ENCODE data around the gene SSU72. TPM values are rescaled to one million over a fixed set of nuclear protein-coding genes. Genes with fewer than 3 reads are reported as not detected.
"Not testable (repeated sequence)": the region's sequence is repeated elsewhere in the genome, so short reads cannot be mapped to it uniquely, and the experiment has no call there.

Gene SSU72
- polyA plus RNA-seq, 1 donor (not counting 4 experiments of a cell fraction or from before 2014, with no cell fraction given), result 79.7 TPM

GRCh38 chr1:1527092-1527816, 47.4 kb downstream of the SSU72 start:
- no peaks in the 10 kb centered on the region for H3K79me2 ChIP-seq (ENCODE audit: control insufficient read depth, insufficient read depth, low read length)
- dilution Hi-C loops (cut with MboI; ENCODE audit: extremely low pct_ligation_motif_present, low sequenced_read_pairs), result no loop called here
- no peak overlapping the region for H3K27ac ChIP-seq (ENCODE audit: control insufficient read depth, insufficient read depth, low read length)
- no peak for DNase-seq (ENCODE audit: low read depth, low spot score)
- no peaks in the 10 kb centered on the region for H3K9me3 ChIP-seq (ENCODE audit: control insufficient read depth, low read depth, low read length)
- H3K9me1 ChIP-seq (ENCODE audit: control insufficient read depth, extremely low read depth, insufficient read depth, low read length), result no peaks in the 10 kb centered on the region
- no peak overlapping the region for H3K9ac ChIP-seq (ENCODE audit: control insufficient read depth, extremely low read depth, insufficient read depth, low read length)
- TF ChIP-seq EZH2 (IDR thresholded peaks at IDR 0.05; ENCODE audit: low read length), result no peak
- H2AFZ ChIP-seq (ENCODE audit: control insufficient read depth, low read length), result no peak overlapping the region
- H3K36me3 ChIP-seq (ENCODE audit: control insufficient read depth in 2 of 2, extremely low read depth in 1 of 2, insufficient read depth in 2 of 2, low read length in 2 of 2), result peaks cover 13% of the 10 kb centered on the region in 2 experiments
- H3K4me3 ChIP-seq (ENCODE audit: control insufficient read depth in 2 of 3, extremely low read depth in 1 of 3, insufficient read depth in 2 of 3, low read depth in 1 of 3, low read length in 3 of 3), result no peak overlapping the region
- FAIRE-seq, result no peak
- no peak overlapping the region for H3K4me2 ChIP-seq (ENCODE audit: control insufficient read depth, extremely low read depth, insufficient read depth, low read depth, low read length)
- H4K20me1 ChIP-seq (ENCODE audit: control insufficient read depth, extremely low read depth, insufficient read depth, low read length), result no peaks in the 10 kb centered on the region
- H3K27me3 ChIP-seq (ENCODE audit: control insufficient read depth, extremely low read depth, insufficient read depth, low read length), result no peaks in the 10 kb centered on the region
- H3K4me1 ChIP-seq (ENCODE audit: control insufficient read depth, extremely low read depth, insufficient read depth, low read length), result no peaks in the 10 kb centered on the region

- dilution Hi-C loops (cut with MboI; ENCODE audit: extremely low pct_ligation_motif_present, low sequenced_read_pairs); H3K27ac ChIP-seq (ENCODE audit: control insufficient read depth, insufficient read depth, low read length); H3K4me2 ChIP-seq (ENCODE audit: control insufficient read depth, extremely low read depth, insufficient read depth, low read depth, low read length); FAIRE-seq; H3K4me3 ChIP-seq (ENCODE audit: control insufficient read depth in 2 of 3, extremely low read depth in 1 of 3, insufficient read depth in 2 of 3, low read depth in 1 of 3, low read length in 3 of 3); H3K79me2 ChIP-seq (ENCODE audit: control insufficient read depth, insufficient read depth, low read length); H3K9me1 ChIP-seq (ENCODE audit: control insufficient read depth, extremely low read depth, insufficient read depth, low read length); DNase-seq (ENCODE audit: low read depth, low spot score); H4K20me1 ChIP-seq (ENCODE audit: control insufficient read depth, extremely low read depth, insufficient read depth, low read length); H3K27me3 ChIP-seq (ENCODE audit: control insufficient read depth, extremely low read depth, insufficient read depth, low read length); H3K9ac ChIP-seq (ENCODE audit: control insufficient read depth, extremely low read depth, insufficient read depth, low read length); H3K9me3 ChIP-seq (ENCODE audit: control insufficient read depth, low read depth, low read length); H3K4me1 ChIP-seq (ENCODE audit: control insufficient read depth, extremely low read depth, insufficient read depth, low read length); H2AFZ ChIP-seq (ENCODE audit: control insufficient read depth, low read length): not testable (repeated sequence)
- peaks cover 13% of the 10 kb centered on the region in 2 experiments for H3K36me3 ChIP-seq (ENCODE audit: control insufficient read depth in 2 of 2, extremely low read depth in 1 of 2, insufficient read depth in 2 of 2, low read length in 2 of 2)
Observed at GRCh38 chr1:1526476-1526875, 48.2 kb downstream of the SSU72 start.

- H3K9ac ChIP-seq (ENCODE audit: control insufficient read depth, extremely low read depth, insufficient read depth, low read length); H3K4me1 ChIP-seq (ENCODE audit: control insufficient read depth, extremely low read depth, insufficient read depth, low read length); H3K79me2 ChIP-seq (ENCODE audit: control insufficient read depth, insufficient read depth, low read length); FAIRE-seq; H3K9me3 ChIP-seq (ENCODE audit: control insufficient read depth, low read depth, low read length); H3K4me2 ChIP-seq (ENCODE audit: control insufficient read depth, extremely low read depth, insufficient read depth, low read depth, low read length); H3K4me3 ChIP-seq (ENCODE audit: control insufficient read depth in 2 of 3, extremely low read depth in 1 of 3, insufficient read depth in 2 of 3, low read depth in 1 of 3, low read length in 3 of 3); H3K9me1 ChIP-seq (ENCODE audit: control insufficient read depth, extremely low read depth, insufficient read depth, low read length); H3K27me3 ChIP-seq (ENCODE audit: control insufficient read depth, extremely low read depth, insufficient read depth, low read length); dilution Hi-C loops (cut with MboI; ENCODE audit: extremely low pct_ligation_motif_present, low sequenced_read_pairs); H4K20me1 ChIP-seq (ENCODE audit: control insufficient read depth, extremely low read depth, insufficient read depth, low read length); DNase-seq (ENCODE audit: low read depth, low spot score); H2AFZ ChIP-seq (ENCODE audit: control insufficient read depth, low read length); H3K27ac ChIP-seq (ENCODE audit: control insufficient read depth, insufficient read depth, low read length): not testable (repeated sequence)
- H3K36me3 ChIP-seq (ENCODE audit: control insufficient read depth in 2 of 2, extremely low read depth in 1 of 2, insufficient read depth in 2 of 2, low read length in 2 of 2), result peaks cover 11 to 12% of the 10 kb centered on the region in 2 experiments
Observed at GRCh38 chr1:1524750-1525383, 49.8 kb downstream of the SSU72 start.

GRCh38 chr1:1523651-1524050, 51.0 kb downstream of the SSU72 start:
- FAIRE-seq; H3K4me3 ChIP-seq (ENCODE audit: control insufficient read depth in 2 of 3, extremely low read depth in 1 of 3, insufficient read depth in 2 of 3, low read depth in 1 of 3, low read length in 3 of 3); dilution Hi-C loops (cut with MboI; ENCODE audit: extremely low pct_ligation_motif_present, low sequenced_read_pairs); H3K9ac ChIP-seq (ENCODE audit: control insufficient read depth, extremely low read depth, insufficient read depth, low read length); H3K4me1 ChIP-seq (ENCODE audit: control insufficient read depth, extremely low read depth, insufficient read depth, low read length); H3K9me3 ChIP-seq (ENCODE audit: control insufficient read depth, low read depth, low read length); DNase-seq (ENCODE audit: low read depth, low spot score); H3K9me1 ChIP-seq (ENCODE audit: control insufficient read depth, extremely low read depth, insufficient read depth, low read length); H3K4me2 ChIP-seq (ENCODE audit: control insufficient read depth, extremely low read depth, insufficient read depth, low read depth, low read length); H3K36me3 ChIP-seq (ENCODE audit: control insufficient read depth in 2 of 2, extremely low read depth in 1 of 2, insufficient read depth in 2 of 2, low read length in 2 of 2); H3K27ac ChIP-seq (ENCODE audit: control insufficient read depth, insufficient read depth, low read length); H4K20me1 ChIP-seq (ENCODE audit: control insufficient read depth, extremely low read depth, insufficient read depth, low read length); H3K79me2 ChIP-seq (ENCODE audit: control insufficient read depth, insufficient read depth, low read length); H3K27me3 ChIP-seq (ENCODE audit: control insufficient read depth, extremely low read depth, insufficient read depth, low read length); H2AFZ ChIP-seq (ENCODE audit: control insufficient read depth, low read length): not testable (repeated sequence)

GRCh38 chr1:1523226-1523625, 51.4 kb downstream of the SSU72 start:
- H3K36me3 ChIP-seq (ENCODE audit: control insufficient read depth in 2 of 2, extremely low read depth in 1 of 2, insufficient read depth in 2 of 2, low read length in 2 of 2); H4K20me1 ChIP-seq (ENCODE audit: control insufficient read depth, extremely low read depth, insufficient read depth, low read length); FAIRE-seq; H3K27me3 ChIP-seq (ENCODE audit: control insufficient read depth, extremely low read depth, insufficient read depth, low read length); DNase-seq (ENCODE audit: low read depth, low spot score); H3K9ac ChIP-seq (ENCODE audit: control insufficient read depth, extremely low read depth, insufficient read depth, low read length); H3K9me3 ChIP-seq (ENCODE audit: control insufficient read depth, low read depth, low read length); H3K27ac ChIP-seq (ENCODE audit: control insufficient read depth, insufficient read depth, low read length); H3K4me3 ChIP-seq (ENCODE audit: control insufficient read depth in 2 of 3, extremely low read depth in 1 of 3, insufficient read depth in 2 of 3, low read depth in 1 of 3, low read length in 3 of 3); H3K4me2 ChIP-seq (ENCODE audit: control insufficient read depth, extremely low read depth, insufficient read depth, low read depth, low read length); H3K4me1 ChIP-seq (ENCODE audit: control insufficient read depth, extremely low read depth, insufficient read depth, low read length); H2AFZ ChIP-seq (ENCODE audit: control insufficient read depth, low read length); H3K9me1 ChIP-seq (ENCODE audit: control insufficient read depth, extremely low read depth, insufficient read depth, low read length); dilution Hi-C loops (cut with MboI; ENCODE audit: extremely low pct_ligation_motif_present, low sequenced_read_pairs); H3K79me2 ChIP-seq (ENCODE audit: control insufficient read depth, insufficient read depth, low read length): not testable (repeated sequence)

Data from keratinocyte (primary cell).